AG04449 (cell line): Measurements from ENCODE around the gene MATN3.

Experiments used
- CTCF ChIA-PET: fragments of 350-600 bp; formaldehyde crosslinking; extraction: SDS; loops from one replicate; lab custom pipeline; 2021; ENCODE audit warnings: antibody characterized with exemption; lab: Yijun Ruan, JAX
- POLR2A ChIA-PET: fragments of 400-600, 350-600 bp; formaldehyde crosslinking; extraction: SDS; loops from one replicate; lab custom pipeline; 2020; ENCODE audit warnings: antibody characterized with exemption, inconsistent platforms; lab: Yijun Ruan, JAX
- DNase-seq: peaks from one replicate; pipeline ENCODE4 v3.0.0-alpha.2; 2010; ENCODE audit warnings: low read depth, low spot score
- H3K4me3 ChIP-seq: 2 replicates; pipeline ENCODE4 v1.5.1; 2011; ENCODE audit warnings: low read depth, mild to moderate bottlenecking, control low read depth, low read length
- TF ChIP-seq, protein P1 (sequence below): IDR thresholded peaks from one replicate; pipeline ENCODE4 v1.5.1; 2011; ENCODE audit warnings: mild to moderate bottlenecking, moderate library complexity, low read length, control low read depth, inconsistent platforms; ENCODE audit not compliant: insufficient read depth; ENCODE audit errors: missing control alignments

Gene MATN3

DNA sequence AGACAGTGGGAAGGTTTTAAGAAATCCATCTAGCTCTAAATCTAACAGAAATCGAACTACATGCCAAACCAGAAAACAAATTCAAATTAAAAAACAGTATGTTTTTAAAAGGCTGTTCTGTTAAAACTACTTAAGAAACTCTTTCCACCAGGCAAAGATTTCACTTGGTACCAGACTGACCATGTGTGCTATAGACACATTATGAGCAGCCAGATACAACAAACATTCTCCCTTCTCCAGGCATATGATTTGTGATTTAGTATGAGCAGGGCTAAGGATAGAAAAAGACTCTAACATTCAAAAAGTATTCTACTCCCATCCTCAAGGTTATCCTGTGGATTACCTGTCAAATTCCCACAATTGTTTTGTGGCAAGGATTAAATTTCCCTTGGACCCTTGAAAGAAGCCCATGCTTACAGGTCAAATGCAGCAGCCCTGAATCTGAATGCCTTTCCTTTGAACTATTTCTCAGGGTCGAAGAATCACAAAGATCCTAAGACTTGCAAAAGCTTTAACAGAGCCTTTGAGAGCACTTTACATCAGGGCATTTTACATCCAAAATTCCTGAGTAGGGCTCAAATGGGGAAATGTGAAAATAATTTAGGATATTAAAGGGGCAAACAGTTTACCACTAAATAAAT lies 68.1 kb downstream of the MATN3 start:
- DNase-seq: no peak
- POLR2A ChIA-PET: no interaction called here

DNA sequence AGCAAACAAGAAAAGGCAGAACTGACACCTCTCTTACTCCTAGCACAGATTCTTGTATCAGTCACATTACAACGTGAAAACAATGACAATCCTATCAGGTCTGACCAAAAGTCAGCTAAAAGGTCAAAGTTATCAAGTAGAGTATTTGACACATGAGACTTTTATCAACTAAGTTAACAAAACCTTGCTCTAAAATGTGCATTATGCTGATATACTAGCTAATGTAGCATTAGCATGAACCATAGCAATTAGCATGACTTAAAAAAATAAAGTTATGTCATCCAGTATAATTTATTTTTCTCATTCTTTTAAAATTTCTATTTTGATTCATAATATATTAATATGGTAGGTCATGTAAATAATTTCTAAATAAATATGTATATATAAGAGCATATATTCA lies 69.3 kb downstream of the MATN3 start:
- ChIA-PET CTCF (interaction anchor here (0.9 to 4.3 kb wide), 6 partner anchors 8 to 348 kb away, joined by 3 to 30 read pairs (median 4); no protein-coding TSS in a partner anchor), POLR2A (no interaction called here)
- DNase-seq: no peak
- H3K4me3 ChIP-seq: no peak overlapping the region
- TF ChIP-seq, protein P1, sequence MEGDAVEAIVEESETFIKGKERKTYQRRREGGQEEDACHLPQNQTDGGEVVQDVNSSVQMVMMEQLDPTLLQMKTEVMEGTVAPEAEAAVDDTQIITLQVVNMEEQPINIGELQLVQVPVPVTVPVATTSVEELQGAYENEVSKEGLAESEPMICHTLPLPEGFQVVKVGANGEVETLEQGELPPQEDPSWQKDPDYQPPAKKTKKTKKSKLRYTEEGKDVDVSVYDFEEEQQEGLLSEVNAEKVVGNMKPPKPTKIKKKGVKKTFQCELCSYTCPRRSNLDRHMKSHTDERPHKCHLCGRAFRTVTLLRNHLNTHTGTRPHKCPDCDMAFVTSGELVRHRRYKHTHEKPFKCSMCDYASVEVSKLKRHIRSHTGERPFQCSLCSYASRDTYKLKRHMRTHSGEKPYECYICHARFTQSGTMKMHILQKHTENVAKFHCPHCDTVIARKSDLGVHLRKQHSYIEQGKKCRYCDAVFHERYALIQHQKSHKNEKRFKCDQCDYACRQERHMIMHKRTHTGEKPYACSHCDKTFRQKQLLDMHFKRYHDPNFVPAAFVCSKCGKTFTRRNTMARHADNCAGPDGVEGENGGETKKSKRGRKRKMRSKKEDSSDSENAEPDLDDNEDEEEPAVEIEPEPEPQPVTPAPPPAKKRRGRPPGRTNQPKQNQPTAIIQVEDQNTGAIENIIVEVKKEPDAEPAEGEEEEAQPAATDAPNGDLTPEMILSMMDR: no peak

More for the DNA sequence above, 68.1 kb downstream of the MATN3 start:
- CTCF ChIA-PET: interaction anchor here (0.9 to 4.3 kb wide), 5 partner anchors 9 to 159 kb away, joined by 3 to 30 read pairs (median 3); no protein-coding TSS in a partner anchor
- TF ChIP-seq, protein P1: no peak
- H3K4me3 ChIP-seq: no peak overlapping the region

DNA sequence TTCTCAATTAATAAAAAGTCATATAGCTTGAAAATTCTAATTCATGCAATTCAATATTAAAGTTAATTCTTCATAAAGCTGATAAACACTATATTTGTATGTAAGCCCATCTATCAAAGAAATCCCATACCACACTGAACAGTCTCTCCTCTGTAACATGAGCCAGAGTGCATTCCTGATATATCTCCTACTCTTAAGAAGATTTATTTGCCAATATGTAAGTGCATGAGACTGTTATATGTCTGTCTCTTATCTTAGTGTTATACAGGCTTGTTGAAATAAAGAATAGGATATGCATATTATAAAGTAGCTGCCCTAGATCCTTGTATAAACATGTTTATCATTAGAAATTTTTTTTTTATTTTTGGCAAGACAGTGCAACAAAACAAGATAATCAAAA lies 70.3 kb downstream of the MATN3 start:
- TF ChIP-seq, protein P1: no peak
- H3K4me3 ChIP-seq: no peak overlapping the region
- DNase-seq: no peak
- ChIA-PET POLR2A (no interaction called here), CTCF (interaction anchor here (0.9 to 4.3 kb wide), 4 partner anchors 10 to 349 kb away, joined by 3 to 30 read pairs (median 4); no protein-coding TSS in a partner anchor)
